Vagina (tissue), 2 donors: Measurements from ENCODE around the gene SNX1. TPM values are rescaled to one million over a fixed set of nuclear protein-coding genes. Genes with fewer than 3 reads are reported as not detected.

ENCODE experiments used
- DNase-seq, 2 donors: peaks; one replicate each; pipeline ENCODE4 v3.0.0-alpha.2; 2017; ENCODE audit errors: extremely low spot score in 2 of 2
- H3K27ac ChIP-seq: fragments of 200-600 bp; sonication (generic); one replicate; pipeline ENCODE4 v1.5.1; 2019
- H3K27me3 ChIP-seq: fragments of 200-600 bp; sonication (generic); one replicate; pipeline ENCODE4 v1.5.1; 2019
- H3K36me3 ChIP-seq, 2 donors: fragments of 200-600 bp; sonication (generic); one replicate each; pipeline ENCODE4 v1.5.1; 2017 to 2019
- H3K4me1 ChIP-seq: fragments of 200-600 bp; sonication (generic); one replicate; pipeline ENCODE4 v1.5.1; 2019
- H3K4me3 ChIP-seq, 2 donors: fragments of 200-600 bp; sonication (generic); 1 replicate in 1 of 2; 2 replicates in 1 of 2; pipeline ENCODE4 v1.5.1; 2016 to 2019
- H3K9me3 ChIP-seq: fragments of 200-600 bp; sonication (generic); one replicate; pipeline ENCODE4 v1.5.1; 2019
- CTCF ChIP-seq, 3 experiments: fragments of 450-650 bp in 2 of 3; fragments of 200-600 bp in 1 of 3; sonication (generic) in 1 of 3; IDR thresholded peaks; one replicate each; pipeline ENCODE4 v1.5.1; 2017 to 2019; ENCODE audit warnings: antibody characterized with exemption in 3 of 3, mild to moderate bottlenecking in 2 of 3, moderate library complexity in 2 of 3
- POLR2A ChIP-seq, 2 donors: fragments of 450-650 bp; IDR thresholded peaks; one replicate each; pipeline ENCODE4 v1.6.1; 2017; ENCODE audit warnings: antibody characterized with exemption in 2 of 2, mild to moderate bottlenecking in 2 of 2, moderate library complexity in 2 of 2
- POLR2AphosphoS5 ChIP-seq, 2 donors: sonication (generic); formaldehyde crosslinking; IDR thresholded peaks; one replicate each; pipeline ENCODE4 v1.9.0; 2017; ENCODE audit warnings: antibody characterized with exemption in 2 of 2, mild to moderate bottlenecking in 2 of 2, low read depth in 1 of 2; ENCODE audit not compliant: insufficient read depth in 1 of 2
- intact Hi-C: fragments of 100-400 bp; cut with DNase I; formaldehyde crosslinking; loops from one replicate; pipeline ENCODE4 v1.15.1; 2023
- total RNA-seq: library from RNA; depleted of rRNA; stranded (reverse); fragments of >200 nt; gene quantifications from one replicate; pipeline ENCODE4 v1.2.3, GENCODE V29; 2016

Gene SNX1
- total RNA-seq, 1 donor from 2014 or later = 92.8 TPM

- DNase-seq = no peak
- intact Hi-C loops = loop anchor here (10.0 kb wide), 1 partner anchor 191 kb away; the partner anchor contains the start of gene CSNK1G1
- Histone ChIP-seq H3K36me3 (peaks cover 0 to 28% of the 10 kb centered on the region in 2 donors), H3K9me3 (no peaks in the 10 kb centered on the region), H3K27me3 (no peaks in the 10 kb centered on the region), H3K4me1 (peaks cover 35% of the 10 kb centered on the region), H3K27ac (peak overlapping the region; percentile 74), H3K4me3 (peak overlapping the region; percentile 34 to 75)
- TF ChIP-seq CTCF (IDR thresholded peaks at IDR 0.05) = no peak
- no peak for TF ChIP-seq POLR2A (IDR thresholded peaks at IDR 0.05)
These were observed 68.0 kb downstream of the SNX1 start for GRCh38 chr15:64163659-64164362.

DNA sequence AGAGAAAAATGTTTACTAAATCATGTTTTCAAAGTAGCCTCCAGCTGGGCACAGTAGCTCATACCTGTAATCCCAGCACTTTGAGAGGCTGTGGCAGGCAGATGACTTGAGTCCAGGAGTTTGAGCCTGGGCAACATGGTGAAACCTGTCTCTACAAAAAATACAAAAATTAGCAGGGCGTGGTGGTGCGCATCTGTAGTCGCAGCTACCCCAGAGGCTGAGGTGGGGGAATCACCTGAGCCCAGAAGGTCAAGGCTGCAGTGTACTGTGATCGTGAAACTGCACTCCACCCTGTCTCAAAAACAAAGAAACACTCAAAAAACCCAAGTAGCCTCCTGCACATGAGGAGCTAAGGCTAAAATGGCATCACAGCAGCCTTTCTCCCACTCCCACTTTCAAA lies 68.7 kb downstream of the SNX1 start:
- Histone ChIP-seq H3K27ac (no peak overlapping the region), H3K4me1 (peaks cover 29% of the 10 kb centered on the region), H3K4me3 (no peak overlapping the region), H3K36me3 (peaks cover 0 to 21% of the 10 kb centered on the region in 2 donors), H3K9me3 (no peaks in the 10 kb centered on the region), H3K27me3 (no peaks in the 10 kb centered on the region)
- DNase-seq = no peak
- TF ChIP-seq POLR2A (IDR thresholded peaks at IDR 0.05) (no peak), POLR2AphosphoS5 (IDR thresholded peaks at IDR 0.05; ENCODE audit: insufficient read depth in 1 of 2, low read depth in 1 of 2) (no peak)
- intact Hi-C loops = loop anchor here (10.0 kb wide), 1 partner anchor 190 kb away; the partner anchor contains the start of gene CSNK1G1

GRCh38 chr15:64166102-64166890 lies 70.5 kb downstream of the SNX1 start:
- TF ChIP-seq POLR2AphosphoS5 (IDR thresholded peaks at IDR 0.05; ENCODE audit: insufficient read depth in 1 of 2, low read depth in 1 of 2) (no peak), CTCF (IDR thresholded peaks at IDR 0.05) (no peak), POLR2A (IDR thresholded peaks at IDR 0.05) (no peak)
- H3K27me3 ChIP-seq = no peaks in the 10 kb centered on the region
- no peak for DNase-seq
- peaks cover 11% of the 10 kb centered on the region for H3K4me1 ChIP-seq
- H3K27ac ChIP-seq = no peak overlapping the region
- intact Hi-C loops = loop anchor here (10.0 kb wide), 1 partner anchor 189 kb away; the partner anchor contains the start of gene CSNK1G1
- H3K9me3 ChIP-seq = no peaks in the 10 kb centered on the region
- H3K36me3 ChIP-seq = peaks cover 0 to 5% of the 10 kb centered on the region in 2 donors
- H3K4me3 ChIP-seq = no peak overlapping the region

DNA sequence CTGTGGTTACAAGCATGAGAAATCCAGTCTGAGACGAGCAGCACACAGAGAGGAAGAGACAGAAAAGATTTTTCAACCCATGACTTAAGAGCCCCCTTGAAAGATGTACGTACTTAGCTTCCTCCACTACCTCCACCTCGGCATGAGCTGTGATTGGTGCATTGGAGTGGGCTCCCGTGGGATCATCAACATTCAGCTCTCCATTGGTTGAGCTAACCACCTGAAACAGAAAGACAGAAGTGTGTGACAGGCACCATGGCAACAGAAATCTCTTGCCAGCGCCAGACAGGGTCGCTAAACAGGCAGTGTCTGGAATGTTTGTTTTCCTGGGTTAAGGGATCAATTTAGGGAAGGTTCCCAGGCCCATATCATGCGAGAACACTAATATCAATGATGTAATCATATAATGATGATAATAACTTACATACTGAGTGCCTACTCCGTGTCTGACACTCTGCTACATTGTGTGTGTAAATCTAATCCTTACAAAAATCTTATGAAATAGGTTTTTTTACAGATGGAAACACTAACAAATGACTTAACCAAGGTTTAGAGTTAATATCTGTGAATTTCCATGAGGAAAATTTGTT lies 84.5 kb downstream of the SNX1 start:
- Histone ChIP-seq H3K36me3 (peaks cover 0 to 15% of the 10 kb centered on the region in 2 donors), H3K4me3 (no peak overlapping the region), H3K4me1 (no peaks in the 10 kb centered on the region), H3K27me3 (no peaks in the 10 kb centered on the region), H3K9me3 (no peaks in the 10 kb centered on the region), H3K27ac (no peak overlapping the region)
- TF ChIP-seq CTCF (IDR thresholded peaks at IDR 0.05) (no peak), POLR2A (IDR thresholded peaks at IDR 0.05) (no peak), POLR2AphosphoS5 (IDR thresholded peaks at IDR 0.05; ENCODE audit: insufficient read depth in 1 of 2, low read depth in 1 of 2) (no peak)
- DNase-seq = no peak
- intact Hi-C loops = no loop called here

GRCh38 chr15:64182859-64183370 lies 87.1 kb downstream of the SNX1 start:
- H3K27ac ChIP-seq = no peak overlapping the region
- no peak for TF ChIP-seq POLR2AphosphoS5 (IDR thresholded peaks at IDR 0.05; ENCODE audit: insufficient read depth in 1 of 2, low read depth in 1 of 2)
- TF ChIP-seq CTCF (IDR thresholded peaks at IDR 0.05) = no peak
- TF ChIP-seq POLR2A (IDR thresholded peaks at IDR 0.05) = no peak
- peaks cover 0 to 12% of the 10 kb centered on the region in 2 donors for H3K36me3 ChIP-seq
- intact Hi-C loops = no loop called here
- no peak overlapping the region for H3K4me3 ChIP-seq
- H3K4me1 ChIP-seq = no peaks in the 10 kb centered on the region
- no peaks in the 10 kb centered on the region for H3K9me3 ChIP-seq
- no peaks in the 10 kb centered on the region for H3K27me3 ChIP-seq
- DNase-seq = no peak
